Measurements from ENCODE around the gene EPHB2.

DNA sequence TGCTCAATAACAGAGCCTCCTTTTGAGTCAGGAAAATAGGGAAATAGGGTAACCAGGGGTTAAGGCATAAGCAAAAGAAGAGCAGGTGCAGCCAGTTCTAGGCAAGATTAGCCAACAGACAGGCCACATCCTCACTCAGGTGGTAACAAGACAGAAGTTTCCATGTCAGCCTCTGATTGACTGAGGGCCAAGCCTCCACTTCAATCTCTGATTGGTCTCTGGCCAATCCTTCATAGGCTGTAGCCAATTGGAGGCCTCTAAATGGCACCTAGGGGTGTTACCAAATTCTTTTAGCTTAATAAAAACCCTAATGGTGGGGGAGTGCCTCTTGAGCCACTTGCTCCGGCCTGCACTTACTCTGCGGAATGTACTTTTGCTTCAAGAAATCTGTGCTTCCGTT, 224.8 kb downstream of the EPHB2 start:
- TF ChIP-seq POLR2A (IDR thresholded peaks at IDR 0.05; ENCODE audit: insufficient read depth in 1 of 2, low read depth in 2 of 2, low read length in 2 of 2): no peak
- TF ChIP-seq ATF3 (CRISPR knock-in tag; IDR thresholded peaks at IDR 0.05): no peak
- no peak for TF ChIP-seq FOSL2 (CRISPR knock-in tag; IDR thresholded peaks at IDR 0.05)
- TF ChIP-seq DR1 (CRISPR knock-in tag; IDR thresholded peaks at IDR 0.05): no peak
- TF ChIP-seq BRD4 (CRISPR knock-in tag; IDR thresholded peaks at IDR 0.05): no peak
- TF ChIP-seq BCL3 (CRISPR knock-in tag; IDR thresholded peaks at IDR 0.05): no peak
- TF ChIP-seq ZNF468 (CRISPR knock-in tag; IDR thresholded peaks at IDR 0.05): no peak

Data from HepG2 (cell line).